Glutamatergic neuron (in vitro differentiated cells): ENCODE measurements around the gene CALR. TPM values are rescaled to one million over a fixed set of nuclear protein-coding genes. Genes with fewer than 3 reads are reported as not detected.

ENCODE experiments used
- DNase-seq: peaks from one replicate; pipeline ENCODE4 v3.0.0; 2022
- H3K27ac Mint-ChIP-seq: one replicate; pipeline ENCODE4 v1.8.0; 2020; ENCODE audit warnings: mild to moderate bottlenecking, mixed read lengths, inconsistent platforms; ENCODE audit not compliant: unreplicated experiment
- H3K27me3 Mint-ChIP-seq: one replicate; pipeline ENCODE4 v1.8.0; 2020; ENCODE audit warnings: mild to moderate bottlenecking, moderate library complexity, mixed read lengths, inconsistent platforms; ENCODE audit not compliant: unreplicated experiment
- H3K36me3 Mint-ChIP-seq: one replicate; pipeline ENCODE4 v1.8.0; 2020; ENCODE audit warnings: mild to moderate bottlenecking, mixed read lengths, inconsistent platforms; ENCODE audit not compliant: unreplicated experiment
- H3K4me1 Mint-ChIP-seq: one replicate; pipeline ENCODE4 v1.8.0; 2020; ENCODE audit warnings: mild to moderate bottlenecking, low read depth, mixed read lengths, inconsistent platforms; ENCODE audit not compliant: unreplicated experiment
- H3K4me3 Mint-ChIP-seq: one replicate; pipeline ENCODE4 v1.8.0; 2020; ENCODE audit warnings: mild to moderate bottlenecking, mixed read lengths, inconsistent platforms; ENCODE audit not compliant: unreplicated experiment
- H3K9me3 Mint-ChIP-seq: one replicate; pipeline ENCODE4 v1.8.0; 2020; ENCODE audit warnings: mild to moderate bottlenecking, moderate library complexity, mixed read lengths, inconsistent platforms; ENCODE audit not compliant: unreplicated experiment
- CTCF ChIP-seq: fragments of 200-600 bp; sonication (generic); IDR thresholded peaks from one replicate; pipeline ENCODE4 v1.5.0; 2021; ENCODE audit not compliant: partially characterized antibody, unreplicated experiment
- microRNA-seq: library from miRNA; unstranded; fragments of <30 nt; microRNA quantifications from one replicate; pipeline ENCODE4, GENCODE V29; 2020; ENCODE audit not compliant: unreplicated experiment
- total RNA-seq: library from RNA; stranded (reverse); fragmentation: NEBNext Ultra II Directional; extraction: Animal tissue kit (Norgen Biotek cat#: 25700); gene quantifications from one replicate; pipeline ENCODE4 v1.2.1, GENCODE V29; 2021; ENCODE audit not compliant: unreplicated experiment

CALR gene
- total RNA-seq, 1 donor from 2014 or later, result 543 TPM

- no peak for TF ChIP-seq CTCF
- no peak for DNase-seq
- no peak overlapping the region for H3K4me3 Mint-ChIP-seq
- H3K4me1 Mint-ChIP-seq, result peaks cover 5% of the 10 kb centered on the region
- H3K27ac Mint-ChIP-seq, result no peak overlapping the region
- peaks cover 5% of the 10 kb centered on the region for H3K36me3 Mint-ChIP-seq
- H3K27me3 Mint-ChIP-seq, result peaks cover 29% of the 10 kb centered on the region
- H3K9me3 Mint-ChIP-seq, result peaks cover 15% of the 10 kb centered on the region
These were observed 52.0 kb downstream of the CALR start for GRCh38 chr19:12990431-12990830.

- DNase-seq, result no peak
- Mint-ChIP-seq H3K4me1 (peaks cover 3% of the 10 kb centered on the region), H3K27me3 (peaks cover 29% of the 10 kb centered on the region), H3K4me3 (no peak overlapping the region), H3K36me3 (peaks cover 5% of the 10 kb centered on the region), H3K27ac (no peak overlapping the region), H3K9me3 (peaks cover 15% of the 10 kb centered on the region)
- TF ChIP-seq CTCF, result no peak
These were observed 52.4 kb downstream of the CALR start for GRCh38 chr19:12990853-12991252.

GRCh38 chr19:12991296-12991695 is 52.9 kb downstream of the CALR start:
- peaks cover 5% of the 10 kb centered on the region for H3K36me3 Mint-ChIP-seq

GRCh38 chr19:12992729-12993128 is 54.3 kb downstream of the CALR start:
- Mint-ChIP-seq H3K36me3 (peaks cover 5% of the 10 kb centered on the region), H3K4me3 (no peak overlapping the region), H3K27me3 (peaks cover 29% of the 10 kb centered on the region), H3K4me1 (peaks cover 3% of the 10 kb centered on the region), H3K27ac (no peak overlapping the region), H3K9me3 (peaks cover 11% of the 10 kb centered on the region)
- TF ChIP-seq CTCF, result no peak
- no peak for DNase-seq

More at GRCh38 chr19:12991296-12991695, 52.9 kb downstream of the CALR start:
- H3K27me3 Mint-ChIP-seq, result peaks cover 29% of the 10 kb centered on the region
- TF ChIP-seq CTCF, result no peak
- DNase-seq, result no peak
- peaks cover 13% of the 10 kb centered on the region for H3K9me3 Mint-ChIP-seq
- H3K27ac Mint-ChIP-seq, result no peak overlapping the region
- no peak overlapping the region for H3K4me3 Mint-ChIP-seq
- H3K4me1 Mint-ChIP-seq, result peaks cover 3% of the 10 kb centered on the region

GRCh38 chr19:12993562-12993961 is 55.2 kb downstream of the CALR start:
- Mint-ChIP-seq H3K27me3 (peaks cover 35% of the 10 kb centered on the region), H3K4me1 (peaks cover 3% of the 10 kb centered on the region), H3K27ac (no peak overlapping the region), H3K9me3 (peaks cover 13% of the 10 kb centered on the region), H3K36me3 (peaks cover 10% of the 10 kb centered on the region), H3K4me3 (no peak overlapping the region)
- no peak for TF ChIP-seq CTCF
- DNase-seq, result no peak

Small RNAs within 50 kb of the gene (microRNA-seq; reads per million reads assigned to microRNA genes)
- gene MIR5695 (0.41 reads per million), gene MIR6515 (18.1 reads per million, percentile 57 among the genes with 10 or more reads in this experiment)

Other genes starting within 250 kb of the CALR start
- gene FBXW9, start 242.0 kb upstream of the CALR start, total RNA-seq, result 7.4 TPM
- gene TNPO2, start 214.7 kb upstream of the CALR start, total RNA-seq, result 135 TPM
- gene TRIR, start 203.9 kb upstream of the CALR start, total RNA-seq, result 204 TPM
- 49.3 TPM for gene GET3, start 201.1 kb upstream of the CALR start, total RNA-seq
- not detected for gene BEST2, start 186.8 kb upstream of the CALR start, total RNA-seq
- 40.1 TPM for gene HOOK2, start 163.1 kb upstream of the CALR start, total RNA-seq
- 24.9 TPM for gene JUNB, start 147.1 kb upstream of the CALR start, total RNA-seq
- gene PRDX2, start 136.8 kb upstream of the CALR start, total RNA-seq, result 671 TPM
- 14.4 TPM for gene THSD8, start 136.5 kb upstream of the CALR start, total RNA-seq
- 16.7 TPM for gene RNASEH2A, start 132.0 kb upstream of the CALR start, total RNA-seq
- gene RTBDN, start 104.0 kb upstream of the CALR start, total RNA-seq, result 4.8 TPM
- 230 TPM for gene MAST1, start 100.1 kb upstream of the CALR start, total RNA-seq
- gene DNASE2, start 57.2 kb upstream of the CALR start, total RNA-seq, result 7.9 TPM
- not detected for gene KLF1, start 51.4 kb upstream of the CALR start, total RNA-seq
- 34.2 TPM for gene GCDH, start 47.4 kb upstream of the CALR start, total RNA-seq
- 0.59 TPM for gene SYCE2, start 19.3 kb upstream of the CALR start, total RNA-seq
- 71.6 TPM for gene FARSA, start 4.9 kb upstream of the CALR start, total RNA-seq
- 62.1 TPM for gene RAD23A, start 7.3 kb downstream of the CALR start, total RNA-seq
- gene GADD45GIP1, start 18.6 kb downstream of the CALR start, total RNA-seq, result 28.8 TPM
- gene DAND5, start 31.0 kb downstream of the CALR start, total RNA-seq, result 0.44 TPM
- gene NFIX, start 56.9 kb downstream of the CALR start, total RNA-seq, result 2.4 TPM
- 1.3 TPM for gene LYL1, start 164.2 kb downstream of the CALR start, total RNA-seq
- 29.2 TPM for gene TRMT1, start 178.1 kb downstream of the CALR start, total RNA-seq
- gene NACC1, start 179.7 kb downstream of the CALR start, total RNA-seq, result 68.6 TPM
- gene STX10, start 211.8 kb downstream of the CALR start, total RNA-seq, result 17.2 TPM
- gene IER2, start 211.8 kb downstream of the CALR start, total RNA-seq, result 109 TPM